PC-9 (cell line): Measurements from ENCODE around the gene CDKN1B.

Experiments used
- CTCF ChIP-seq: fragments of 200-600 bp; sonication (generic); conservative IDR thresholded peaks from 2 replicates; pipeline ENCODE4 v1.6.1; 2017; ENCODE audit warnings: mixed run types, antibody characterized with exemption, mild to moderate bottlenecking, moderate library complexity
- EZH2 ChIP-seq: fragments of 200-600 bp; sonication (generic); IDR thresholded peaks from 2 replicates; pipeline ENCODE4 v1.8.0; 2017; ENCODE audit warnings: antibody characterized with exemption, low read depth

GRCh38 chr12:12731178-12731577, 14.0 kb downstream of the CDKN1B start:
- TF ChIP-seq CTCF (no peak), EZH2 (no peak)
